Umbilical cord (tissue), 2 donors: ENCODE data around the gene CLDN24. TPM values are rescaled to one million over a fixed set of nuclear protein-coding genes. Genes with fewer than 3 reads are reported as not detected.

Experiments
- DNase-seq: peaks from one replicate; pipeline ENCODE4 v3.0.0-alpha.2; 2015; ENCODE audit warnings: low spot score
- total RNA-seq: library from RNA; depleted of rRNA; stranded (reverse); fragments of >200 nt; gene quantifications from one replicate; pipeline ENCODE4 v1.2.3, GENCODE V29; 2014; ENCODE audit warnings: low replicate concordance; ENCODE audit not compliant: insufficient read depth

CLDN24 gene
- total RNA-seq, 1 donor from 2014 or later: not detected

DNA sequence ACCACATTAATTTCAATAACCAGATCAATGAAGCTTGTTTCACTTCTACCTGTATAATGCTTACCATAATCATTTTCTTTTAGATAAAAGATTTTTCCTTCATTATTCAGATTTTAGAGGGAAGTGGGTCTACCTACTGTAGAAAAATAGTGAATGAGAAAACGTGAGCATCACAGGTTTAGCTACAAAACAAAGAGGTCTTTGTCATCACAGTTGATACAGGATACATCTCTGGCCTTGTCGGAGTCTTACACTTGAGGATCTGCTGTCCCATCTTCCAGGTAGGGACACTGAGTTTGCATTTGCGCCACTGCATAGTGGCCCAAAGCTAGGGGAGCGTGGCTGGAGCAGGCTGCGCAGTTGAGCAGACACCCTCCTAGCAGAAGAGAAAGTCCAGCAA is 710 bp downstream of the CLDN24 start:
- DNase-seq: no peak

DNA sequence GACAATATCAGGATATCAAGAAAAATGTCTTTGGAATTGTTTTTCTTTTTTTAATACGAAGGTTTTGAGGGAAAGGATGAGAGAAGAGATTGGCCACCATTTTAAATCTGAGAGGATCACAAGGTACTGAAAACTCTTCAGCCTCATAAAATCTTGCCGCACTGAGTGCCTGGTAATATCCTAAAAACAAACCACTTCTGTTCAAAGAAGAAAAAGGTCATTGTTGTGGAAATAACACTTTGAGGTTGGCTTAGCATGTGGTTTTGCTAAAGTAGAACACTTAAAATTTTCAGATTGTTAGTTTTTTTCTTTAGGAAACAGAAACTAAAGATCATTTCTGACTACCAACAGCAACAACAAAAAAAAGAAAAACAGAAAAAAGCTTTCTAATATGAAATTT is 1.1 kb downstream of the CLDN24 start:
- DNase-seq: no peak

- peak; percentile 9 for DNase-seq
Measured at GRCh38 chr4:183320211-183321059, 1.8 kb downstream of the CLDN24 start, which contains the start of gene CLDN22. Gene CLDN22 (minus strand): TSS chr4:183320276. CDS start chr4:183320218, 58 bp downstream.

DNA sequence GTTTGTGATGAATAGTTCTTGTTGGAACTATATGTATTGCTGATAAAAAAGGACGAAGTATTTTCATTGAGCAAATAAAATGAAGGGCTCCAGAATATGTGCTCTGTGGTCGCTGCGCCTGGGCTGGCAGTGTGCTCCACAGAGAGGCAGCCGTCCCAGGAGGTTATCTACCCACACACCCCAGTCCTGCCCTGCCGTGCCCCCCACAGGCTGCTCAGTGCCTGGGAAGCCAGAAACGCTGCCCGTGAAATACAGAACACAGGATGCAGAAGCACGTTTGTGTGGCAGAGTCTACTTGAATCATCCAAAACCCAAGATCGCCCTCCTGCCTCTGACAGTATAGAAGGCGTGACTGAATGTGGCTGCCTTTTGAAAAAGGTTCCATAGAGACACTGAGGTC is 3.6 kb downstream of the CLDN24 start:
- no peak for DNase-seq

DNA sequence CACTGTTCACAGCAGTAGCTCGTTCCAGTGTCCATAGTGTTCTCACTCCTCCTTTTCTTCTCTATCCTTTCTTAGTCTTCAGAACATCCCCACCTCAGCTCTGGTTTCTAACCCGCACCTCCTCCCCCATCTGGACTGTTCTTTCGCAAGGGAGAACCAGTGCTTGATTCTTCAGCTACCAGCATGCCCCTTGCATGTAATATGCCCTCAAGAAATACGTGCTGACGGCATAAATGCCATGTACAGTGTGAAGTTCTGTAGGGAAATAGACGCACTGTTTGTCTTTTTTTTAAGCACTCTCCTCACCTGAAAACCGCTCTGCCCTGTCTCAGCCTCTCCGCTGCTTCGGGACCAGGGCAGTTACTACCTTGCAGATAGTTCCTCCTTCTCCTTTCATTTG is 7.4 kb downstream of the CLDN24 start:
- no peak for DNase-seq

GRCh38 chr4:183314336-183314735 is 7.9 kb downstream of the CLDN24 start:
- DNase-seq: no peak

GRCh38 chr4:183312841-183313240 is 9.4 kb downstream of the CLDN24 start:
- DNase-seq: no peak

DNA sequence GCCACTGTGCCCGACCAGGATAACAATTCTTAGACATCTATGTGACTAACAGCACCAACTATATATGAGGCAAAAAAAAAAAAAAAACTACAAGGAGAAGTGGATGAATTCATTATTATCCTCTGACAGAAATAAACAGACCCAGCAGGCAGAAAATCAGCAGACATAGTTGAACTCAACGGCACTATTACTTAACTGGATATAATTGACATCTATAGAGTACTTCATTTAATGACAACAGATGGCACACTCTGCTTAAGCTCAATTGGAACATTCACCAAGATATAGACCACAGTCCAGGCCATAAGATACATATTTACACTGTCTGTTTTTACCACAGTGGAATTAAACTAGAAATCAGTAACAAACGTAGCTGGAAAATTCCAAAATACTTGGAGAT is 15.4 kb downstream of the CLDN24 start:
- no peak for DNase-seq

DNA sequence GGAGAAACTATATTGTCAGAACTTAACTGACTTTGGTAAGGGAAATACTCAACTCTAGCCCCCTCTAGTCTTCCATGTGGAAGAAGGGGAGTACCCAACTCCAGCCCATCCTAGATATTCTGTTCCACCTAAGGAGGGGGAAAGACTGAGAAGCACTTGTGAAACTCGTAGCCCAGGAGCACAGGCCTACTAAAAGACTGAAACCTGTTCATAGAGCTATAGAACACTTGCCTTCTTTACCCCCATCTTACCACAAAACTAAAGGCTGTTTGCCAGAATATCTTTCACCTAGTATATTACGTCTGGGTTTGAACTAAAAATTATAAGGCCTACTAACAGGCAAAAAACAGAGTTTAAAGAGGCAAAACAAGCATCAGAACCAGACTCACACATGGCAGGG is 17.7 kb downstream of the CLDN24 start:
- DNase-seq: no peak

- no peak for DNase-seq
Measured at GRCh38 chr4:183304067-183304466, 18.2 kb downstream of the CLDN24 start.

DNA sequence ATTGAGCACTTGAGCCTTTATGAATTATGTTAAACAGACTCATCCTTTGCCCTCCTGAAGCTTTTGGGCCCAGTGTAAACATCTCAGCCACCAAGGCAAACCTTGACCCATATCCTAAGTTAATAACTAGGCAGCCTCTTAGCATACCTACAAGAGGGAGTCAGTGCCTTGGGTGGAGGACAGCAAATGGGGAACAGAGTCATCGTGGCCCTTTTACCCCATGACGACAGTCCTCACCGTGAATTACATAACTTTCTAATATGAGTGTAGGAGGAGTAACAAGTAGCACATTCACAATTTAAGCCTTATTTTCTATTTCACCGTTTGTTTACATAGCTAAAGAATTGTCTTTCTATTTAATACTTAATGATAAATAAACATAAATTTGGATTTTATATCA is 18.9 kb downstream of the CLDN24 start:
- DNase-seq: no peak

DNA sequence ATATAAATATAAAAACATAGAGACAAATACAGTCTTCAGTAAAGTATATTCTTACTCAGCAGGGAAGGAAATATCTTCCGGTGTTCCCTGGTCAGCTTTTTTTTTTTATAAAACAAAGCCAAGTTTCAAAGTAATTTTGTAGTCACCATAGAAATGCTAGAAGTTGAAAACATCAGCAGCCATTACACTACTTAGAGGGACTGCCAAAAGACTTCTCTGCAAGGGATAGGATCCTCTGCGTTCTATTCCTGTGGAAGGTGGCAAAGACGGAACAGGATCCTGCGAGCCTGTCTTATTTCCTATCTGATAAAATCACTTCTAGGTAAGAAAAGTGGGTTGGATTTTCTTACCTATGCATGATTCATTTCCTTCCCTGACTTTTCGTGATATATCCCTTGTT is 21.6 kb downstream of the CLDN24 start:
- DNase-seq: no peak

DNA sequence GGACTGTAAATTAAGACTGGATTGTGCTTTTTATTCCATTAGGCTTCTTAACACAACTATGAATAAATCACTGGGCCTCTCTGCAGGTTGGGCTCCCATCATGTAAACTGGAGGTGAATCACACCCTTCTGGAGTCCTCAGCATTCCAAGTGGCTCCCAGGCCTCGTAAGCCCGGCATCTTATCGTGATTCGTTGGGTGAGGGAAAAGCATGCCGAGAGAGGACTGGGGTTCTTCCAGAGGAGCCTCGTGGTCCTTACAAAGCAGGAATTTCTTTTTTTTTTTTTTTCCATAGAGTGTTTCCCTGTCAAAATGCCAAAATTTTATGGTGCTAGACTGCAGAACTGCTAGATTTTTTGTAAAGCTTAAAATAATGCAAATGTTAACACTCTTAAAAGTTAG is 22.2 kb downstream of the CLDN24 start:
- DNase-seq: peak; percentile 10

- DNase-seq: no peak
Measured at GRCh38 chr4:183299464-183299863, 22.8 kb downstream of the CLDN24 start.

- no peak for DNase-seq
Measured at GRCh38 chr4:183297675-183298074, 24.6 kb downstream of the CLDN24 start.

DNA sequence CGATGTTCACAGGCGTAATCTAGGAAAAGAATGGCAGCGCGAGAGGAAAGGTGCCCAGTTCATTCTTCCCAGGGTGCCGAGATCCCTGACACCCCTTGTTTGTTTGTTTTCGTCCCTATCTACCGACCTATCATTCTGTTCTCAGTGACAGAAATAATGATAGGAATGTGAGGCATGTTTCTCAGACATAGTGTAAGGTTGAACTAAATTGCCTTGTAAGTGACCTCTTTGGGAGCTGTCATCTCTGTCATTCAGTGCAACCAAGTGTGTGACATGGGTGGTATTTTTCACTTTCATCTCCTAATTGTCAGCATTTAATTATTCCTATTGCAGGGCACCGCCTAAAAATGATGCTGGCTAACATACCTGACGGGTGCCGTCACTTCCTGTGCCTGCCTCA is 26.5 kb downstream of the CLDN24 start:
- DNase-seq: no peak

GRCh38 chr4:183291070-183291469 is 31.2 kb downstream of the CLDN24 start:
- DNase-seq: no peak

GRCh38 chr4:183289688-183290087 is 32.5 kb downstream of the CLDN24 start:
- no peak for DNase-seq

DNA sequence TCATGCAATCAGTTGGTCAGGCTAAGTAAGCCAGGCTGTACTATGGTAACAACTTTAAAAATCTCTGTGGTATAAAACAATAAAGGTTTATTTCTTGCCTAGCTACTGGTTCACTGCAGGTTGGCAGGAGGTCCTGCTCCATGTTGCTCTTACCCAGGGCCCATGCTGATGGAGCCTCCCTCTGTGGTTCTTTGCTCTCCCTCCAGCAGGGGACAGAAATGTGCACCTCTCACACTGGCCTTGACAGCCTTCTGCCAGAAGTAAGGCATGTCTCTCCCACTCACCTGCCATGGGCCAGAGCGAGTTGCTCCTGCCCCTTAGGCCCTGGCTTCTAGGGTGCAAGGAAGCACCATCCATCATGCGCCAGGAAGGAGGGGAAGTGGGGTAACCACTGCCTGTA is 33.3 kb downstream of the CLDN24 start:
- DNase-seq: no peak

- no peak for DNase-seq
Measured at GRCh38 chr4:183287677-183288076, 34.5 kb downstream of the CLDN24 start.

GRCh38 chr4:183287309-183287659 is 34.9 kb downstream of the CLDN24 start:
- no peak for DNase-seq

- DNase-seq: no peak
Measured at GRCh38 chr4:183286590-183287308, 35.5 kb downstream of the CLDN24 start.

DNA sequence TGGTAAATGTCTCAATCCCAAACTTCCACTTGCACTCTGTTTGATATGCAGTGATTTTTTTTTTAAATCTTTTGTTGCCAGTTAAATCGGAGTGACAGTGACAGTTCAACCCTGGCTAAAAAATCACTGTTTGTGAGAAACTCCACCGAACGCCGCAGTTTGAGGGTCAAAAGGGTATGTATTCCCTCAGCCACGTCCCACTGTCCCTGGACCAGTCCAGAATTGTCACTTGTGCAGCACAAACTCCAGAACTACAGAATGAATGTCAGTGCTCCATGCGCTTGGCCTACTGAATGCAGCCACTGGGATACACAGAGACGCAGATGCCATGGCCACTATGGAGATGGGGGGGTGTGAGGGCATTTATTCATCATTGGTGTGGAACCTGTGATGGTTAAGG is 36.3 kb downstream of the CLDN24 start:
- no peak for DNase-seq
